B cell (primary cell): ENCODE data around the gene PARD3B. TPM values are rescaled to one million over a fixed set of nuclear protein-coding genes. Genes with fewer than 3 reads are reported as not detected.

Experiments
- ATAC-seq: fragments of 200-7000 bp; cut with Tn5 transposase; one replicate; pipeline ENCODE4 v1.10.0; 2021; ENCODE audit warnings: low read depth, mild to moderate bottlenecking, moderate number of reproducible peaks, moderate library complexity
- CTCF ChIA-PET: fragments of 350-600 bp; sonication (Branson Sonifier 250); formaldehyde crosslinking; loops from one replicate; lab custom pipeline; 2021; ENCODE audit warnings: antibody characterized with exemption, inconsistent platforms; lab: Charles Lee
- POLR2A ChIA-PET: fragments of 350-600 bp; sonication (Branson Sonifier 250); formaldehyde crosslinking; loops from one replicate; lab custom pipeline; 2021; ENCODE audit warnings: antibody characterized with exemption; lab: Charles Lee
- DNase-seq: peaks from one replicate; pipeline ENCODE4 v3.0.0; 2013
- H2AFZ ChIP-seq: 2 replicates; pipeline ENCODE4 v1.6.1; 2012; ENCODE audit warnings: mild to moderate bottlenecking, low read depth, low read length; ENCODE audit not compliant: insufficient read depth, poor library complexity, severe bottlenecking
- H3K27ac ChIP-seq, 2 donors: 1 replicate in 1 of 2; 2 replicates in 1 of 2; pipeline ENCODE4 v1.5.1; 2012 to 2013; ENCODE audit warnings: low read length in 2 of 2, mild to moderate bottlenecking in 2 of 2, moderate library complexity in 1 of 2
- H3K27me3 ChIP-seq, 4 experiments: fragments of 200-600 bp in 1 of 4; sonication (generic) in 1 of 4; replicated peaks in 1 of 4; 1 replicate in 2 of 4; 2 replicates in 2 of 4; pipeline versions ENCODE4 v1.6.1 to v1.7.0; 2013 to 2016; ENCODE audit warnings: low read length in 3 of 4, mild to moderate bottlenecking in 2 of 4, mixed read lengths in 1 of 4, moderate library complexity in 1 of 4; ENCODE audit not compliant: insufficient read depth in 4 of 4, control insufficient read depth in 3 of 4; ENCODE audit errors: control extremely low read depth in 1 of 4
- H3K36me3 ChIP-seq, 2 experiments: replicated peaks in 1 of 2; 1 replicate in 1 of 2; 2 replicates in 1 of 2; pipeline versions ENCODE4 v1.6.1 to v1.7.1; 2013; ENCODE audit warnings: low read length in 1 of 2; ENCODE audit not compliant: insufficient read depth in 2 of 2, control insufficient read depth in 1 of 2; ENCODE audit errors: control extremely low read depth in 1 of 2, extremely low read depth in 1 of 2
- H3K4me1 ChIP-seq, 2 donors: fragments of 200-600 bp in 1 of 2; sonication (generic) in 1 of 2; 1 replicate in 1 of 2; 2 replicates in 1 of 2; pipeline versions ENCODE4 v1.5.1 to v1.6.1; 2013 to 2017; ENCODE audit warnings: low read length in 2 of 2; ENCODE audit not compliant: control insufficient read depth in 2 of 2, insufficient read depth in 2 of 2
- H3K4me2 ChIP-seq: replicated peaks from 2 replicates; pipeline ENCODE3; 2012; ENCODE audit warnings: mild to moderate bottlenecking, low read depth, low read length; ENCODE audit not compliant: poor library complexity, severe bottlenecking
- H3K4me3 ChIP-seq, 5 experiments: fragments of 200-600 bp in 1 of 5; sonication (generic) in 1 of 5; 1 replicate in 3 of 5; 2 replicates in 2 of 5; pipeline versions ENCODE4 v1.5.1 to v1.7.0; 2011 to 2016; ENCODE audit warnings: low read length in 4 of 5, mild to moderate bottlenecking in 4 of 5, low read depth in 2 of 5, control low read depth in 1 of 5, moderate library complexity in 1 of 5; ENCODE audit not compliant: insufficient read depth in 1 of 5; ENCODE audit errors: control extremely low read depth in 1 of 5, extremely low read depth in 1 of 5
- H3K79me2 ChIP-seq: fragments of 200-600 bp; sonication (generic); one replicate; pipeline ENCODE4 v1.6.0; 2016; ENCODE audit warnings: low read length; ENCODE audit not compliant: control insufficient read depth, insufficient read depth
- H3K9ac ChIP-seq: fragments of 200-600 bp; sonication (generic); 2 replicates; pipeline ENCODE4 v1.6.1; 2017; ENCODE audit warnings: mild to moderate bottlenecking, low read length, moderate library complexity
- H3K9me3 ChIP-seq, 3 donors: one replicate each; pipeline versions ENCODE4 v1.6.1 to v1.7.1; 2013; ENCODE audit warnings: low read length in 2 of 3; ENCODE audit not compliant: control insufficient read depth in 2 of 3, insufficient read depth in 1 of 3; ENCODE audit errors: control extremely low read depth in 1 of 3
- H4K20me1 ChIP-seq: 2 replicates; pipeline ENCODE4 v1.6.0; 2012; ENCODE audit warnings: mild to moderate bottlenecking, low read length; ENCODE audit not compliant: insufficient read depth, control insufficient read depth, poor library complexity, severe bottlenecking
- H3K27ac Mint-ChIP-seq: one replicate; pipeline ENCODE4 v1.8.0; 2021; ENCODE audit warnings: mixed read lengths
- H3K27me3 Mint-ChIP-seq: one replicate; pipeline ENCODE4 v1.8.0; 2021; ENCODE audit warnings: mixed read lengths
- H3K4me1 Mint-ChIP-seq: one replicate; pipeline ENCODE4 v1.8.0; 2021; ENCODE audit warnings: mixed read lengths
- H3K4me3 Mint-ChIP-seq: one replicate; pipeline ENCODE4 v1.8.0; 2021; ENCODE audit warnings: mixed read lengths
- H3K9me3 Mint-ChIP-seq: one replicate; pipeline ENCODE4 v1.8.0; 2022; ENCODE audit warnings: mixed read lengths; ENCODE audit not compliant: insufficient read depth
- CTCF ChIP-seq: fragments of 200-600 bp; IDR thresholded peaks from one replicate; pipeline ENCODE4 v1.8.0; 2022; ENCODE audit warnings: antibody characterized with exemption, mild to moderate bottlenecking
- EZH2 ChIP-seq: IDR thresholded peaks from 2 replicates; pipeline ENCODE4 v1.6.1; 2012; ENCODE audit warnings: borderline replicate concordance, low read depth, mild to moderate bottlenecking, moderate library complexity, low read length; ENCODE audit not compliant: insufficient read depth, poor library complexity, severe bottlenecking
- WGBS: methylation state at CpG from one replicate; pipeline ENCODE4 v1.1.5; 2013; ENCODE audit warnings: missing lambda C conversion rate; ENCODE audit not compliant: insufficient coverage; 5-methylcytosine and 5-hydroxymethylcytosine counted together
- intact Hi-C: fragments of 100-400 bp; cut with micrococcal nuclease; formaldehyde crosslinking; loops from one replicate; pipeline ENCODE4 v1.10.0; 2022
- polyA plus RNA-seq: library from polyadenylated mRNA; depleted of rRNA; stranded (reverse); fragments of >200 nt; gene quantifications from 2 replicates; pipeline ENCODE4 v1.2.3, GENCODE V29; 2012
- total RNA-seq, 2 donors: library from RNA; stranded (reverse); fragments of 120-200 nt in 1 of 2; gene quantifications; 1 replicate in 1 of 2; 2 replicates in 1 of 2; pipeline versions ENCODE4 v1.2.3 to v1.2.4, GENCODE V29; 2013 to 2022

PARD3B gene
- total and polyA plus RNA-seq, 2 donors (not counting 1 experiment from before 2014, with no cell fraction given): not detected

- H3K4me3 ChIP-seq: no peak overlapping the region
- peaks cover 0 to 3% (median 0%) of the 10 kb centered on the region in 3 donors for H3K9me3 ChIP-seq
- DNase-seq: no peak
- H3K27ac ChIP-seq: no peak overlapping the region
- no peak overlapping the region for H3K9ac ChIP-seq
- no peaks in the 10 kb centered on the region for H3K4me1 Mint-ChIP-seq
- H3K27me3 ChIP-seq: no peaks in the 10 kb centered on the region
- H2AFZ ChIP-seq: no peak overlapping the region
- intact Hi-C loops: no loop called here
- WGBS: 100% methylated on average over 2 of the region's 7 CpGs
- no peak for ATAC-seq
- ChIA-PET CTCF (no interaction called here), POLR2A (no interaction called here)
- H3K4me1 ChIP-seq: no peaks in the 10 kb centered on the region
- no peak overlapping the region for H3K4me2 ChIP-seq
- no peaks in the 10 kb centered on the region for H3K36me3 ChIP-seq
- no peaks in the 10 kb centered on the region for H4K20me1 ChIP-seq
- TF ChIP-seq EZH2 (no peak), CTCF (no peak)
- H3K79me2 ChIP-seq: no peaks in the 10 kb centered on the region
- peaks cover 3% of the 10 kb centered on the region for H3K27me3 Mint-ChIP-seq
- H3K27ac Mint-ChIP-seq: no peak overlapping the region
- no peak overlapping the region for H3K4me3 Mint-ChIP-seq
- peaks cover 2% of the 10 kb centered on the region for H3K9me3 Mint-ChIP-seq
Observed at GRCh38 chr2:205579335-205579734, 1034.1 kb downstream of the PARD3B start.

- Mint-ChIP-seq H3K4me1 (no peaks in the 10 kb centered on the region), H3K9me3 (peaks cover 2% of the 10 kb centered on the region), H3K4me3 (no peak overlapping the region), H3K27ac (no peak overlapping the region), H3K27me3 (peaks cover 3% of the 10 kb centered on the region)
- no peaks in the 10 kb centered on the region for H3K79me2 ChIP-seq
- no peak overlapping the region for H3K27ac ChIP-seq
- ATAC-seq: no peak
- no peak overlapping the region for H3K4me2 ChIP-seq
- H3K36me3 ChIP-seq: no peaks in the 10 kb centered on the region
- H2AFZ ChIP-seq: no peak overlapping the region
- H4K20me1 ChIP-seq: no peaks in the 10 kb centered on the region
- no peak for TF ChIP-seq CTCF
- no peaks in the 10 kb centered on the region for H3K4me1 ChIP-seq
- H3K9ac ChIP-seq: no peak overlapping the region
- no peaks in the 10 kb centered on the region for H3K27me3 ChIP-seq
- intact Hi-C loops: no loop called here
- POLR2A ChIA-PET: no interaction called here
- H3K4me3 ChIP-seq: no peak overlapping the region
- 100% methylated on average over 3 of the region's 8 CpGs for WGBS
- no peak for DNase-seq
- H3K9me3 ChIP-seq: peaks cover 0 to 1% (median 0%) of the 10 kb centered on the region in 3 donors
- CTCF ChIA-PET: no interaction called here
Observed at GRCh38 chr2:205580212-205580987, 1035.1 kb downstream of the PARD3B start.
